NCI-H1436 (cell line): ENCODE results near the gene DCK.

Source experiments
- DNase-seq: peaks from one replicate; lab custom pipeline; 2025; lab: John Stamatoyannopoulos, UW

DCK gene

GRCh38 chr4:71064521-71064920, 71.1 kb downstream of the DCK start:
- DNase-seq = no peak

DNA sequence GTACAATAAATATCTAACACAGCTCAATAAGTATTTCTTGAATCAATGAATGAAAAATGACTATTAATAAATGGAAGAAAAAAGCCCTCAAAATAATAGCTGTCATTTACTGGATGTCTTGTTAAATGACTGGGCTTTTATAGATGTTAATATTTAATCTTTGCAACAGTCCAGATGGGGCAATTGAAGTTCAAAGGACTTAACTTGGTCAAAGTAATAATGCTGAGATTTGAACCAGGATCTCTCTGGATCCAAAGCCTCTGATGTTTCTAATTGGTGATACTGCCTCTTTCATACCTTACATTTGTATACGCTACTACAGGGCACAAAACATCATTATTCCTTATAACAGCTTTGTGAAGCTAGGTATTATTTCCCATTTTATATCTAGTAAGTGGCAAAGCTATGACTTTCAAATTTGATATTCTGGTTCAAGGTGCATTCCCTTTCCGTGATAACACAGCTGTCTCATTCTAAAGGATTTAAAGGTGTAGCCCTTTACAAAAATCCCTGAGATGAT, 72.6 kb downstream of the DCK start:
- no peak for DNase-seq

- no peak for DNase-seq
Measured at GRCh38 chr4:71066737-71067716, 73.6 kb downstream of the DCK start.

GRCh38 chr4:71069063-71069462, 75.6 kb downstream of the DCK start:
- DNase-seq = no peak

GRCh38 chr4:71070015-71070414, 76.6 kb downstream of the DCK start:
- DNase-seq = no peak

DNA sequence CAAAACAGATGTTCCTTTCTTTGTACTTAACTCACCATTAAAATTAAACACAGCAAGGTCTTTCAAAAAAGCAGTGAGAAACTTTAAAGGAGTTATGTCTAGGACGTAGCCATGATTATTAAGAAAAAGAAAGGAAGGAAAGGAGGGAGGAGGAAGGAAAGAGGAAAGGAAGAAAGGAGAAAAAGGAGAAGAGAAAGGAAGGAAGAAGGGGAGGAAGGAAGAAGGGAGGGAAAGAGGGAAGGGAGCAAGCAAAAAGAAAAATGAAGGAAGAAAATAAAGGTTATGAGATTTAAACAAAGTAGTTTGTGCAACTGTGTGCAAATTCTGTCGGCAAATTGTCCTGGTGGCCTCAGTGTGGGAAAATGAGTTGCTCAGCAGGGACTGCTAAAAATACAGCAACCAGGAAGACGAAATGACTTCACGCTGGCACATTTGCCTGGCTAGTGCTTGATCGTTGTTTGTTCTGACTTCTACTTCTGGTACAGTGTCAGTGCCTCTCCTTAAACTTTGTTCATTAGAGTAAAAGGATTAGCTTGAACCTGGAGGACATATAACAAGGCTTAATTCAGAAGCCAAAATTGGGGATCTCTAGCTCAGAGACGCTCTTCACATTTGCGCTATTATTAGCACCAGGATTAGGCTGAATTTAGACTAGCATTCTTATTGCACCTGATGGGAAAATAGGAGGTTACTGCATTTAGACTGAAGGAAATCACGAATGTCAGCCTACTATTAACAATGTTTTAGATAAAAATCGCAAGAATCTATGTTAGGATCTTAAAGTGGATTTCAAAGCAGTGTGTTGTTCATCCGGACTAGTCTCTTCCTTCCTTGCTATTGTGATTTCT, 81.2 kb downstream of the DCK start:
- no peak for DNase-seq
